SK-N-MC (cell line): Measurements from ENCODE around the gene CTTNBP2.

Experiments
- EZH2 ChIP-seq: fragments of 200-600 bp; sonication (generic); IDR thresholded peaks from one replicate; pipeline ENCODE4 v1.6.1; 2017; ENCODE audit warnings: antibody characterized with exemption
- POLR2AphosphoS5 ChIP-seq: IDR thresholded peaks from 2 replicates; pipeline ENCODE4 v1.6.1; 2012; ENCODE audit warnings: mild to moderate bottlenecking, low read depth, low read length, borderline replicate concordance

- TF ChIP-seq EZH2 = no peak
- no peak for TF ChIP-seq POLR2AphosphoS5
Observed at GRCh38 chr7:117895276-117895675, 22.0 kb upstream of the CTTNBP2 start.
